ENCODE data around the gene GGT6.

The GGT6 gene

GRCh38 chr17:4536742-4537411 is 23.5 kb downstream of the GGT6 start:
- peak; percentile 36 for DNase-seq

DNA sequence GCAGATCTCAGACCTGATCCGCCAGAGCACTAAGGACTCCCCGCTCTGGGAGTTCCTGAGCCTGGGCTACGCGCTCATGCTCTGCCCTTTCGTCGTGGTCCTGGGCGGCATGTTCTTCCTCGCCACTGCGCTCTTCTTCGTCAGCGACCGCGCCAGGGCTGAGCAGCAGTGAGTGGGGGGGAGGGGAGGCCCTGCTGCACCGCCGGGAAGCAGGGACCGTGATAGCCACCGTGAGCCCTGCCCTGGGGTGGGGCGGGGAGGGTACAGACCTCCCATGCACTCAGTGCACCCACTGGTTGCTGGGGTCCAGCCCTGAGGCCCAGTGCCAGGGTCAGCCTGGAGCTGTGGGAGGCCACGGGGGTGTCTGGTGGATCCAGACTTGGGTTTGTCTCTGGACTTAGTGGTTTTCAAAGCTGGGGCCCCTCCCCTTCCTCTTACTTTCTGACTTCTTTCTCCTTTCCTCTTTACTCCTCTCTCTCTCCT is 24.1 kb downstream of the GGT6 start:
- no peak for DNase-seq

- DNase-seq = no peak
Observed at GRCh38 chr17:4535667-4536258, 24.6 kb downstream of the GGT6 start.

DNA sequence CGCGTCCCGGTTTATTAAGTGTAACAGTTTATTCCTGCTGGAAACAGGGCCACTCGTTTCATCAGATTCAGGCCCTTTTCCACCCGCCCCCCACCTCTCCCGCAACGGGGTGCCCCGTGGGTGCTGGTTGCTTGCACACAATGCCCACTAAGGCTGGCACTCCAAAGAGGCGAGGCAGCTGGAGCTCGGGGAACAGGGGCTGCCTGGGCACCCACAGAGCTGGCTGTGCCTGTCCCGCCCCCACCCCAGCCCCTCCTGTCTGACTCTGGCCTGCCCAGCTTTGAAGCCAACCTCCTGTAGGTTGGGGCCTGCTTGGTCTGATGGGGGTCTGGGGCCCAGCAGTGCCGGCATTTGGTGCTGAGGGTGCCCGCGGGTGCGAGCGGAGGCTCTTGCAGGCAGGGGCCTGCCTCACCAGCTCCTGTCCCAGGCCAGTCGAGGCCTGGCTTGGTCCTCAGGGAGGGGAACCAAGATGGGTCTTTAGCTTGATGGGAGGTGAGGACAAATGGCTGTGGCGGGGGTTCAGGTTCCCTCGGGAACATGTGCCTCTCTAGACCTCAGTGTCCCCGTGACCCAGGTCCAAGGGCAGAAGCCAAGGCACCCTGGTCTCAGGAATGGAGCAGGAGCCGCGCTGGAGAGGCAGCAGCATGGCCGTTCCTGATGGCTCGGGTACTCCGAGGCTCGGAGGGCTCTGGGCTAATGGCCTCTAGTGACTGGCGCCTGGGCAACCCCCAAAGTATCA is 25.3 kb downstream of the GGT6 start:
- DNase-seq = no peak

DNA sequence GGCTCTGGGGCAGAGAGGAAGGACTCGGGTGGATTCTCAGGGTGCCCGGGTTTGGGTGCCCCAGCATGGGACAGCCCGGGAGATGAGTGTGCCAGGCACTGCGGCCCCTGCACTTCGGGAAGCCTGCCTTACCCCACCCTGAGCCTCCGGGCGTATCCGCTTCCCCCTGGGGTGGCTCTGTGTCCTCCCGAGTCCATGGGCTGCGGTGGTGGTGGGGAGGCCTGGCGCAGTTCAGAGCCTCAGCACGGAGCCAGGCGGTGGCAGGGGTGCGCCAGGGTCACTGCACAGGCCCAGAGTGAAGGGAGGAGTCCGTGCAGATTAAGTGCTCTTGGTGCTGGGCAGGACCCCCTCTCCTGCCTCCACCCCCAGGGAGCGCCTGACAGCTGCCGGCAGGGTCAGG is 25.9 kb downstream of the GGT6 start:
- no peak for DNase-seq

DNA sequence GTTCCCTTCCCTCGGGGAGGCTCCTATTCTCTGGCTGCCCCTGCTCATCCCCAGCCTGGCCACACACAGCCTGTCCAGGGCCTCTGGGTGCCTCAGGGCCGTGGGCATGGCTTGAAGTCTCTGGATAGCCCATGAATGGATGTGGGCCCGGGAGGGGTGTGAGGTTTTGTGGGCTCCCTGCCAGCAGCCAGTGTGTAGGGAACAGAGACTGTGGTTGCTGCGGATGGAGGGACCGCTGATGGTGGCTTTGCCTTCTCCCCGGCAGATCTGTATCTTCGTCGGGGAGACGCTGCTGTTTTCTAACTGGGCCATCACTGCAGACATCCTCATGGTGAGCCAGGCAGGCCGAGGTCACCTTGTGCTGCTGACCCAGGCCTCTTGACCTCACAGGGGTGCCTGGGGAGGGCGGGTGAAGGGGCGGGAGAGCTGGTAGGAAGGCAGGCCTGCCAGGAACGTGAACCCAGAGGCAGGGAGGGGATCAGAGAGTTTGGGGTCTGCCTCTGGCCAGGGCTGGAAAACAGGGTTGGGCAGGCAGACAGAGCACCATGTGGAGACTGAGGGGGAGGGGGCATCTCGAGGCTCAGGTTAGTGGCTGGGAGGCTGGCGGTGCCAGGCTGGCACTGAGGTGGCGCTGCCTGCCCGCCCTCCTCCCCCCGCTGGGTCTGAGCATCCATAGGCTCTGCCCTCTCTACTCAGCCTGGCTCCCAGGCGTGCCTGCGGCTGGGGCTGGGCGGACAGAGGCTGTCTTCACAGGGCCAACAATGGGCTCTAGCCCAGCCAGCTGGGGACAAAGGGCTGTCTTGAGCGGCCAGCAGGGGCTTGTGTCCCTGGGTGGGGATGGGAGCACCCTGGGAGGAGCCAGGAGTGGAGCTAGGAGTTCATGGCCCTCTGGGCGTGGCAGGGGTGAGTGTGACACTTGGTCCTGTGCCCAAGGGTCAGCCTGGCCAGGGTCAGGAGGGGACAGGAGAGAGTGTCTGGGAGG is 26.6 kb downstream of the GGT6 start:
- no peak for DNase-seq

DNA sequence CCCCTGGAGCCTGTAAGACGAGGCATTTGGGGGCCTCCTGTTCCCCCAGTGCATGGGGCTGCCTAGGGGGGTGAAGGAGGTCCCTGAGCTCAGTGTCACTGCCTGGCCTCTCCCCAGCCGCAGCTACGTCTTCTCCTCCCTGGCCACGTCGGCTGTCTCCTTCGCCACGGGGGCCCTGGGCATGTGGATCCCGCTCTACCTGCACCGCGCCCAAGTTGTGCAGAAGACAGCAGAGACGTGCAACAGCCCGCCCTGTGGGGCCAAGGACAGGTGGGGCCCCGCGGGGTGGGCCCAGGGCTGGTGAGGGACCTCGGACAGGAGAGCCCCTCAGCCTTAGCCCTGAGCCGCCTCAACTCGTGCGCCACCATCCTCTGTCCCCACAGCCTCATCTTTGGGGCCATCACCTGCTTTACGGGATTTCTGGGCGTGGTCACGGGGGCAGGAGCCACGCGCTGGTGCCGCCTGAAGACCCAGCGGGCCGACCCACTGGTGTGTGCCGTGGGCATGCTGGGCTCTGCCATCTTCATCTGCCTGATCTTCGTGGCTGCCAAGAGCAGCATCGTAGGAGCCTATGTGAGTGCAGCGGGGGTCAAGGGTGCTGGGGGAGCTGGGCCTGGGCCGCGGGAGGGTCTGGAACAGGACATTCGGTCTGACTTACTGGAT is 27.4 kb downstream of the GGT6 start:
- DNase-seq = no peak

GRCh38 chr17:4531988-4532736 is 28.2 kb downstream of the GGT6 start:
- no peak for DNase-seq

DNA sequence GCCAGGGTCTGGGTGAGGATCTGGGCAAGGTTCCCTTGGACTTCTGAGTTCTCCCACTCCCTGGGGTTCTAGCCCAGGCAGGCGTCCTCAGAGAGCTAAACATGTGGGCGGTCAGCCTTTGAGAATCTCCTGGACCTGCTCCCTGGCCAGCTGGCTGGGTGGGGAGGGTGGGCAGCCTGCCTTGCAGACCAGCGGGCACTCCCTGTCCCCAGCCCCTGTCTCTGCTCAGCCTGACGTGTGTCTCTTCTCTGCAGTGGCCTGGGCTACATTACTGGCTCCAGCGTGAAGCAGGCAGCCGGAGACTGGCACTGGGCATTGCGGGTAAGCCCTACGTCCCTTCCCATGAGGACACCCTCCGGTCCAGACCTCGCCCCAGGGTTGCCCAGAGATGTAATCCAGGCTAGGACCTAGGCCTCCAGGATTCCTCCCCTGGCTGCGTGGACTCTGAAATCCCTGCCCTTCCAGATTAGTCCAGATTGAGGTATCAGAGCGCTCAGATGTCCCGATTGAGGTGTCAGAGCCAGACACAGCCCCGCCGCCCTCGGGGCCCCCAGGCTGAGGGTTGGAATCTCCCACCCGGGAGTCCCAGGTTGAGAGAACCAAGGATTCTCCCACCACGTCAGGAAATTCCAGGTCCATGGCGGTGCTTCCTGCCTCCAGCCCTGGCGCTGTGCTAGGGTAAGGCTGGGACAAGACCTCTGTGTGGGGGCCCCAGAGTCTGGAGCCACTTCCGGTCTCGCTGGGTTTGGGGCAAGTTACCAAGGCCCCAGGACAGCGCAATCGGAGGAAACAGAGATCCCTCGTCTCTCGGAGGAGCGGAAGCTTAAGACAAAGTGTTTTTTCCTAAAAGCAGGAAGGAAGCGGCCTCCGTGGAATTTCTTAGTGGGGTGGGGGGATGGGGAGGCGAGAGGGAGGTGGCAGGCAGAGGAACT is 29.3 kb downstream of the GGT6 start:
- DNase-seq = no peak

DNA sequence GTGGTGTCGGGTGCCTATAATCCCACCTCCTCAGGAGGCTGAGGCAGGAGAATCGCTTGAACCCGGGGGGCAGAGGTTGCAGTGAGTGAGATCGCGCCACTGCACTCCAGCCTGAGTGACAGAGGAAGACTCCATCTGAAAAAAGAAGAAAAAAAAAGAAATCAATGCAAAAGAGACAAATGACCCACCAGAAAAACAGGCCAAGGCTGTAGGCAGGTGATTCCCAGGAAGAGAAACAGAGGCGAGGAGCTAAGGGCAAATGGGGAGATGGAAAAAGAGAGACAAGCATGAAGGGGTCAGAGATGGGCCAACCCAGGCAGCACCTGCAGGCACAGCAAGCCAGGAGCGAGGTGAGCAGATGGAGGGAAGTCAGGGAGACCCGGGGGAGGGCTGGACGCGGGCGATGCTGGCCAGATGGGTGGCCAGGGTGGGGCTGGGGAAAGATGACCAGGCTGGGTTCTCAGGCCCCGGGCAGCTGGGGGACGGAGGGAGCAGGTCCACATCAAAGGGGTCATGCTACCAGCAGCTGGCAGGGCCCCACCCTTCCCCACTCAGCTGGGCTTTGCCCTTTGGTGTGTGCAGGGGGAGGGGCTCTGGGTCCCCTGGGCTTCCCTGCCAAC is 30.7 kb downstream of the GGT6 start:
- no peak for DNase-seq

DNA sequence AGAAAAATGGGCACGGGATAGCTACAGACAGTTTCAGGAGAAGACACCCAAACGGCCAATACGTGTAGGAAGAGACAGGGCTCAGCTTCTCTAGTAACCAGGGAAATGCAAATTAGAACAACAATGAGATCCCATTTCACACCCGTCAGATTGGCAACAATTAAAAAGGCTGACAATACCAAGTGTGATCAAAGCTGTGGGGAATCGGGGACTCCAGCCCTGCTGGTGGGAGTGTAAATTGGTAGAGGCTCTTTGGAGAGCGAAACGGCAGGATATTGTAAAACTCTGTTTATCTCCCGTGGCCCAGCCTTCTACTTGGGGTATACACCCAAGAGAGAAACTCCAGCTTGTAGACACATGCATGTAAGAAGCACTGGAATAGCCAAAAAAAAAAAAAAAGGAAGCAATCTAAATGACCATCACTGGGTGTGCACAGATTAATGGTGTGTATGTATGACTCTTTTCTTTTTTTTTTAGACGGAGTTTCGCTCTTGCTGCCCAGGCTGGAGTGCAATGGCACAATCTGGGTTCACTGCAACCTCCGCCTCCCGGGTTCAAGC is 32.7 kb downstream of the GGT6 start:
- no peak for DNase-seq

DNA sequence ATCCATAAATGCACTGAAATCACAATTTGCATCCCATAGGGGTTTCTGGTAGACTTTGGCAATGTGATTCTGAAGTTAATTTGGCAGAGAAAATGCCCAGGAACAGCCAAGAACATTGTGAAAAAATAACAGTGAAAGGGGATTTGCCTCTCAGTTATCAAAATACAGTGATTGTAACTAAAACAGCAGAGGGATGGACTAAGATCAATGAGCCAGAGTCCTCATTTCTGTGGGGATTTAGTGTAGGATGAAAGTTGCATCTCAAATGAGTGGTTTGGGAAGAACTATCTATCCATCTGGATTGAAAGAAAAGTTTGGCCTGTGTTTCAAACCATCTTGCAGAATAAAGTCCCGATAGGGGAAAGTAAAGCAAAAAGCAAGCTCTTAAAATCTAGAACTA is 33.2 kb downstream of the GGT6 start:
- no peak for DNase-seq

- peak; percentile 58 for DNase-seq
Observed at GRCh38 chr17:4525691-4526397, 34.5 kb downstream of the GGT6 start.

- no peak for DNase-seq
Observed at GRCh38 chr17:4523946-4524345, 36.4 kb downstream of the GGT6 start.

GRCh38 chr17:4522661-4523060 is 37.7 kb downstream of the GGT6 start:
- DNase-seq = no peak

DNA sequence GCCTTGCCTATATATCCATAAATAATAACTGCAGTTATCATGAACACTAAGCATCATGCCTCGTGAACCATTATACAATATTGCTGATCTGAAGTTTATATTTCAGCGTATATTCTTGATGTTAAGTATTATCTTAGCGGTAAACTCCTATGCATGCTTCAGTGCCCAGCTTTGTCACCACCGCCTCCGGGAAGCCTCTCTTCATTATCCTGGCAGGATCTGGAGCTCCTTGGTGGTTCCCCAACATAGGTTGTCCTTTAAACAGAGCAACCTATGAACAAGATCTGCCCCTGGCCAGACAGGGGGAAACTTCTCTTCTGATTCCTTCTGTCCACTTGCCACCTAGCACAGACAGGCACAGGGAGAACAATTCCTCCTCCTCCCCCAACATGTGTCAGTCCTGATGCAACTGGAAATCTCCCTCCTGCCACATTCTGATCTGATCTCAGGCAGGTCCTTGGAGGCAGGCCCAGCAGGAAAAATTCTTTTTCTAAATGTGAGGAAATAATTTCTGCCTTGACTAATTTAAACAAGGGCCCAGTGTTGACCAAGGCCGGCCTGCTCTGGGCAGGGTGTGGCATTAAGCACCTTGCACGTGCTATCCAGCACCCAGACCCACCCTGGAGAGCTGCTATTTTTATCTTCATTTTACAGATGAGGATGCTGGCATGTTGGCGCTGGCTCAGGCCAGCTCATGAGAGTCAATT is 39.3 kb downstream of the GGT6 start:
- no peak for DNase-seq

DNA sequence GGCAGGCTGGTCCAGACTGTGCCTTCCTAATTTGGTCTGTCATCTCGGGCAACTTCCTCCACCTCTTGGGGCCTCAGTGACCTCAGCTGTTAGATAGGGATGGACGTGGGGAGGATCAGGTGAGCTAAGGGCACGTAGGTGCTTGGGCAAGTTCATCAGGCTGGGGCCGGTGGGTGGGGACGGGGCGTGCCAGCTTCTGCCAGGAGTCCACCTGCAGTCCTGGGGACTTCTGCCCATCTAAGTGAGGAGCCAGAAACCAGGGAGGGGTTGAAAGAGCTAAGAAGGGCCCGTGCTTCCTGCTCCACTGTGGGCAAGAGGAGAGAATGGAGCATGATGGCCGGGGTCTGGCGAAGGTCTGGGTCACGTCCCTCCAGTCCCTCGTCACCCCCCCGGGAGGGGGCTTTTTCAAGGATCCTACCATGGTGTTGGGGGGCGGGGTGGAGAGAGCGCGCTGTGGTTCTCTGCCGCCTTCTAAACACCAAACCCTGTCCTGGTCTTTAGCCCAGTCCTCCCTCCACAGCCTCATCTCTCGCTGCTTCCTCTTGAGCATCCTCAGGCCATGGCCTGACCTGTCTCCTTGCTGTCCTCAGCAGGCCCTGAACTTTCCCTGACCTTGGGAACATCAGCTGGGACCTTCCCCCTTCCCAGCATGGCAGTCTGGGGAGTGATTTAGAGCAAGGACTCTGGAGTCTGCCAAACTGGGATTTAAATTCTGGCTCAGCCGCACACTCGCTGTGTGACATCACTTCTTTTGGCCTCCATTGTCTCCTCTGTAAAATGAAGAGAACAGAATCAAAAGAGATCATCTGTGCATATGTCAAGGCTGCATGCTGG is 40.1 kb downstream of the GGT6 start:
- DNase-seq = no peak
